GM23338 (cell line): ENCODE results near the gene KCNIP1. TPM values are rescaled to one million over a fixed set of nuclear protein-coding genes. Genes with fewer than 3 reads are reported as not detected.

ENCODE experiments used
- ATAC-seq: fragments of 200-7000 bp; cut with Tn5 transposase; 3 replicates; pipeline ENCODE4 v1.9.1; 2020
- DNase-seq: peaks from one replicate; pipeline ENCODE4 v3.0.0-alpha.2; 2015; ENCODE audit warnings: low spot score
- H2AFZ ChIP-seq: fragments of 200-600 bp; sonication (generic); 2 replicates; pipeline ENCODE4 v1.8.0; 2016; ENCODE audit warnings: antibody characterized with exemption, mild to moderate bottlenecking, moderate library complexity
- H3F3A ChIP-seq: fragments of 200-600 bp; sonication (generic); replicated peaks from 2 replicates; pipeline ENCODE4 v1.8.0; 2017; ENCODE audit warnings: antibody characterized with exemption, mixed run types, low read depth
- H3K27ac ChIP-seq: fragments of 200-600 bp; sonication (generic); 2 replicates; pipeline ENCODE4 v1.6.1; 2016; ENCODE audit warnings: low read depth
- H3K27me3 ChIP-seq: fragments of 200-600 bp; sonication (generic); 2 replicates; pipeline ENCODE4 v1.8.0; 2016; ENCODE audit warnings: mild to moderate bottlenecking, mixed run types, moderate library complexity; ENCODE audit not compliant: insufficient read depth
- H3K36me3 ChIP-seq: fragments of 200-600 bp; sonication (generic); 2 replicates; pipeline ENCODE4 v1.8.0; 2016; ENCODE audit warnings: mild to moderate bottlenecking; ENCODE audit not compliant: insufficient read depth
- H3K4me1 ChIP-seq: fragments of 200-600 bp; sonication (generic); 2 replicates; pipeline ENCODE4 v1.8.0; 2016; ENCODE audit warnings: mild to moderate bottlenecking, moderate library complexity; ENCODE audit not compliant: insufficient read depth
- H3K4me2 ChIP-seq: fragments of 200-600 bp; sonication (generic); 2 replicates; pipeline ENCODE4 v1.7.1; 2017; ENCODE audit warnings: mixed run types
- H3K4me3 ChIP-seq: fragments of 200-600 bp; sonication (generic); 2 replicates; pipeline ENCODE4 v1.6.1; 2016; ENCODE audit warnings: mixed run types
- H3K79me2 ChIP-seq: fragments of 200-600 bp; sonication (generic); replicated peaks from 2 replicates; pipeline ENCODE4 v1.8.0; 2017; ENCODE audit warnings: mild to moderate bottlenecking; ENCODE audit not compliant: insufficient read depth
- H3K9me2 ChIP-seq: fragments of 200-600 bp; sonication (generic); 2 replicates; pipeline ENCODE4 v1.8.0; 2017; ENCODE audit not compliant: insufficient read depth
- H4K20me1 ChIP-seq: fragments of 200-600 bp; sonication (generic); replicated peaks from 2 replicates; pipeline ENCODE4 v1.8.0; 2017; ENCODE audit warnings: mild to moderate bottlenecking; ENCODE audit not compliant: insufficient read depth
- H3K27ac Mint-ChIP-seq: 2 replicates; pipeline ENCODE4 v1.8.0; 2020; ENCODE audit warnings: inconsistent platforms, mild to moderate bottlenecking, moderate library complexity, mixed read lengths
- H3K27me3 Mint-ChIP-seq: 3 replicates; pipeline ENCODE4 v1.8.0; 2022; ENCODE audit warnings: low read depth, mild to moderate bottlenecking, moderate library complexity, mixed read lengths, inconsistent platforms; ENCODE audit not compliant: insufficient read depth, poor library complexity
- H3K36me3 Mint-ChIP-seq: 3 replicates; pipeline ENCODE4 v1.8.0; 2021; ENCODE audit warnings: low read depth, mild to moderate bottlenecking, inconsistent platforms, moderate library complexity, mixed read lengths
- H3K4me1 Mint-ChIP-seq: 3 replicates; pipeline ENCODE4 v1.8.0; 2020; ENCODE audit warnings: mild to moderate bottlenecking, inconsistent platforms, mixed read lengths
- H3K4me3 Mint-ChIP-seq: 3 replicates; pipeline ENCODE4 v1.8.0; 2021; ENCODE audit warnings: moderate library complexity, mild to moderate bottlenecking, inconsistent platforms, mixed read lengths
- H3K9me3 Mint-ChIP-seq: 3 replicates; pipeline ENCODE4 v1.8.0; 2020; ENCODE audit warnings: moderate library complexity, mild to moderate bottlenecking, inconsistent platforms, mixed read lengths
- CREB1 ChIP-seq: fragments of 250-450 bp; sonication (Bioruptor Pico); IDR thresholded peaks from 2 replicates; pipeline ENCODE4 v1.5.0; 2020; ENCODE audit warnings: low read depth, mild to moderate bottlenecking, moderate library complexity
- CTCF ChIP-seq, 2 experiments: fragments of 200-600 bp in 1 of 2; sonication (generic) in 1 of 2; conservative IDR thresholded peaks; 2 replicates each; pipeline versions ENCODE4 v1.5.1 to v1.6.1; 2016 to 2017; ENCODE audit warnings: antibody characterized with exemption in 2 of 2, low read depth in 2 of 2, mild to moderate bottlenecking in 2 of 2, moderate library complexity in 1 of 2
- EZH2 ChIP-seq: fragments of 200-600 bp; sonication (generic); IDR thresholded peaks from one replicate; pipeline ENCODE4 v1.8.0; 2017; ENCODE audit warnings: antibody characterized with exemption, mild to moderate bottlenecking, low read depth; ENCODE audit not compliant: unreplicated experiment
- EZH2phosphoT487 ChIP-seq: fragments of 200-600 bp; sonication (generic); IDR thresholded peaks from one replicate; pipeline ENCODE4 v1.8.1; 2018; ENCODE audit warnings: antibody characterized with exemption; ENCODE audit not compliant: unreplicated experiment
- JUNB ChIP-seq: IDR thresholded peaks from one replicate; pipeline ENCODE4 v1.6.1; 2016; ENCODE audit warnings: antibody characterized with exemption; ENCODE audit not compliant: unreplicated experiment
- NANOG ChIP-seq: IDR thresholded peaks from 2 replicates; pipeline ENCODE4 v1.6.1; 2016; ENCODE audit warnings: antibody characterized with exemption, borderline replicate concordance
- POLR2AphosphoS5 ChIP-seq: IDR thresholded peaks from 2 replicates; pipeline ENCODE4 v1.6.1; 2016; ENCODE audit warnings: antibody characterized with exemption, low read depth
- REST ChIP-seq: IDR thresholded peaks from one replicate; pipeline ENCODE4 v1.6.1; 2018; ENCODE audit warnings: antibody characterized with exemption; ENCODE audit not compliant: unreplicated experiment
- STAT1 ChIP-seq: IDR thresholded peaks from one replicate; pipeline ENCODE4 v1.6.1; 2016; ENCODE audit warnings: antibody characterized with exemption; ENCODE audit not compliant: unreplicated experiment
- ZNF114 ChIP-seq: fragments of 250-450 bp; sonication (Bioruptor Pico); IDR thresholded peaks from 2 replicates; pipeline ENCODE4 v1.5.0; 2020; ENCODE audit warnings: mild to moderate bottlenecking, moderate library complexity
- ZNF331 ChIP-seq: fragments of 250-450 bp; sonication (Bioruptor Pico); IDR thresholded peaks from 2 replicates; pipeline ENCODE4 v1.5.0; 2020; ENCODE audit warnings: low read depth, mild to moderate bottlenecking, moderate library complexity
- polyA plus RNA-seq: library from polyadenylated mRNA; unstranded; fragments of >200 nt; fragmentation: Nextera tagmentation; extraction: Ambion mirVana; gene quantifications from 2 replicates; pipeline ENCODE4 v1.2.1, GENCODE V29; 2016
- total RNA-seq: library from RNA; depleted of rRNA; stranded (reverse); fragments of >200 nt; shearing (Covaris generic); gene quantifications from 2 replicates; pipeline ENCODE4 v1.2.3, GENCODE V29; 2014
- TF ChIP-seq, protein P1 (sequence below): IDR thresholded peaks from 2 replicates; pipeline ENCODE4 v1.6.1; 2016; ENCODE audit warnings: antibody characterized with exemption
- TF ChIP-seq, protein P2 (sequence below): fragments of 250-450 bp; sonication (Bioruptor Pico); IDR thresholded peaks from 2 replicates; pipeline ENCODE4 v1.5.0; 2020; ENCODE audit warnings: mild to moderate bottlenecking, moderate library complexity

The KCNIP1 gene
- total and polyA plus RNA-seq, 2 experiments from 2014 or later = 0.31 to 0.87 TPM

- no peak overlapping the region for H3K27ac ChIP-seq
- no peak overlapping the region for H3K27ac Mint-ChIP-seq
Observed at GRCh38 chr5:170629566-170630175, 125.9 kb downstream of the KCNIP1 start.

More at GRCh38 chr5:170629566-170630175, 125.9 kb downstream of the KCNIP1 start:
- no peak overlapping the region for H3K4me3 Mint-ChIP-seq
- Histone ChIP-seq H3K4me2 (no peak overlapping the region), H3K27me3 (no peaks in the 10 kb centered on the region), H3F3A (peaks cover 17% of the 10 kb centered on the region; the same call in 1 of the 2 replicates), H4K20me1 (no peaks in the 10 kb centered on the region; the same call in 1 of the 2 replicates), H3K4me1 (peaks cover 29% of the 10 kb centered on the region), H3K36me3 (no peaks in the 10 kb centered on the region), H3K4me3 (no peak overlapping the region), H2AFZ (no peak overlapping the region), H3K79me2 (no peaks in the 10 kb centered on the region), H3K9me2 (no peaks in the 10 kb centered on the region)
- ATAC-seq (no peak), DNase-seq (no peak)
- no peaks in the 10 kb centered on the region; the same call in 2 of the 3 replicates for H3K9me3 Mint-ChIP-seq
- peaks cover 43% of the 10 kb centered on the region for H3K4me1 Mint-ChIP-seq
- H3K36me3 Mint-ChIP-seq = no peaks in the 10 kb centered on the region
- H3K27me3 Mint-ChIP-seq = peaks cover 5% of the 10 kb centered on the region
- TF ChIP-seq, protein P1, sequence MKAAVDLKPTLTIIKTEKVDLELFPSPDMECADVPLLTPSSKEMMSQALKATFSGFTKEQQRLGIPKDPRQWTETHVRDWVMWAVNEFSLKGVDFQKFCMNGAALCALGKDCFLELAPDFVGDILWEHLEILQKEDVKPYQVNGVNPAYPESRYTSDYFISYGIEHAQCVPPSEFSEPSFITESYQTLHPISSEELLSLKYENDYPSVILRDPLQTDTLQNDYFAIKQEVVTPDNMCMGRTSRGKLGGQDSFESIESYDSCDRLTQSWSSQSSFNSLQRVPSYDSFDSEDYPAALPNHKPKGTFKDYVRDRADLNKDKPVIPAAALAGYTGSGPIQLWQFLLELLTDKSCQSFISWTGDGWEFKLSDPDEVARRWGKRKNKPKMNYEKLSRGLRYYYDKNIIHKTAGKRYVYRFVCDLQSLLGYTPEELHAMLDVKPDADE = no peak
- TF ChIP-seq NANOG (no peak), ZNF114 (CRISPR knock-in tag) (no peak), STAT1 (no peak), CTCF (conservative IDR thresholded peaks at IDR 0.05; ENCODE audit: low read depth in 2 of 2) (no peak), ZNF331 (no peak), EZH2 (no peak), POLR2AphosphoS5 (no peak), REST (no peak), EZH2phosphoT487 (no peak), JUNB (no peak), CREB1 (CRISPR knock-in tag) (no peak)
- TF ChIP-seq, protein P2, sequence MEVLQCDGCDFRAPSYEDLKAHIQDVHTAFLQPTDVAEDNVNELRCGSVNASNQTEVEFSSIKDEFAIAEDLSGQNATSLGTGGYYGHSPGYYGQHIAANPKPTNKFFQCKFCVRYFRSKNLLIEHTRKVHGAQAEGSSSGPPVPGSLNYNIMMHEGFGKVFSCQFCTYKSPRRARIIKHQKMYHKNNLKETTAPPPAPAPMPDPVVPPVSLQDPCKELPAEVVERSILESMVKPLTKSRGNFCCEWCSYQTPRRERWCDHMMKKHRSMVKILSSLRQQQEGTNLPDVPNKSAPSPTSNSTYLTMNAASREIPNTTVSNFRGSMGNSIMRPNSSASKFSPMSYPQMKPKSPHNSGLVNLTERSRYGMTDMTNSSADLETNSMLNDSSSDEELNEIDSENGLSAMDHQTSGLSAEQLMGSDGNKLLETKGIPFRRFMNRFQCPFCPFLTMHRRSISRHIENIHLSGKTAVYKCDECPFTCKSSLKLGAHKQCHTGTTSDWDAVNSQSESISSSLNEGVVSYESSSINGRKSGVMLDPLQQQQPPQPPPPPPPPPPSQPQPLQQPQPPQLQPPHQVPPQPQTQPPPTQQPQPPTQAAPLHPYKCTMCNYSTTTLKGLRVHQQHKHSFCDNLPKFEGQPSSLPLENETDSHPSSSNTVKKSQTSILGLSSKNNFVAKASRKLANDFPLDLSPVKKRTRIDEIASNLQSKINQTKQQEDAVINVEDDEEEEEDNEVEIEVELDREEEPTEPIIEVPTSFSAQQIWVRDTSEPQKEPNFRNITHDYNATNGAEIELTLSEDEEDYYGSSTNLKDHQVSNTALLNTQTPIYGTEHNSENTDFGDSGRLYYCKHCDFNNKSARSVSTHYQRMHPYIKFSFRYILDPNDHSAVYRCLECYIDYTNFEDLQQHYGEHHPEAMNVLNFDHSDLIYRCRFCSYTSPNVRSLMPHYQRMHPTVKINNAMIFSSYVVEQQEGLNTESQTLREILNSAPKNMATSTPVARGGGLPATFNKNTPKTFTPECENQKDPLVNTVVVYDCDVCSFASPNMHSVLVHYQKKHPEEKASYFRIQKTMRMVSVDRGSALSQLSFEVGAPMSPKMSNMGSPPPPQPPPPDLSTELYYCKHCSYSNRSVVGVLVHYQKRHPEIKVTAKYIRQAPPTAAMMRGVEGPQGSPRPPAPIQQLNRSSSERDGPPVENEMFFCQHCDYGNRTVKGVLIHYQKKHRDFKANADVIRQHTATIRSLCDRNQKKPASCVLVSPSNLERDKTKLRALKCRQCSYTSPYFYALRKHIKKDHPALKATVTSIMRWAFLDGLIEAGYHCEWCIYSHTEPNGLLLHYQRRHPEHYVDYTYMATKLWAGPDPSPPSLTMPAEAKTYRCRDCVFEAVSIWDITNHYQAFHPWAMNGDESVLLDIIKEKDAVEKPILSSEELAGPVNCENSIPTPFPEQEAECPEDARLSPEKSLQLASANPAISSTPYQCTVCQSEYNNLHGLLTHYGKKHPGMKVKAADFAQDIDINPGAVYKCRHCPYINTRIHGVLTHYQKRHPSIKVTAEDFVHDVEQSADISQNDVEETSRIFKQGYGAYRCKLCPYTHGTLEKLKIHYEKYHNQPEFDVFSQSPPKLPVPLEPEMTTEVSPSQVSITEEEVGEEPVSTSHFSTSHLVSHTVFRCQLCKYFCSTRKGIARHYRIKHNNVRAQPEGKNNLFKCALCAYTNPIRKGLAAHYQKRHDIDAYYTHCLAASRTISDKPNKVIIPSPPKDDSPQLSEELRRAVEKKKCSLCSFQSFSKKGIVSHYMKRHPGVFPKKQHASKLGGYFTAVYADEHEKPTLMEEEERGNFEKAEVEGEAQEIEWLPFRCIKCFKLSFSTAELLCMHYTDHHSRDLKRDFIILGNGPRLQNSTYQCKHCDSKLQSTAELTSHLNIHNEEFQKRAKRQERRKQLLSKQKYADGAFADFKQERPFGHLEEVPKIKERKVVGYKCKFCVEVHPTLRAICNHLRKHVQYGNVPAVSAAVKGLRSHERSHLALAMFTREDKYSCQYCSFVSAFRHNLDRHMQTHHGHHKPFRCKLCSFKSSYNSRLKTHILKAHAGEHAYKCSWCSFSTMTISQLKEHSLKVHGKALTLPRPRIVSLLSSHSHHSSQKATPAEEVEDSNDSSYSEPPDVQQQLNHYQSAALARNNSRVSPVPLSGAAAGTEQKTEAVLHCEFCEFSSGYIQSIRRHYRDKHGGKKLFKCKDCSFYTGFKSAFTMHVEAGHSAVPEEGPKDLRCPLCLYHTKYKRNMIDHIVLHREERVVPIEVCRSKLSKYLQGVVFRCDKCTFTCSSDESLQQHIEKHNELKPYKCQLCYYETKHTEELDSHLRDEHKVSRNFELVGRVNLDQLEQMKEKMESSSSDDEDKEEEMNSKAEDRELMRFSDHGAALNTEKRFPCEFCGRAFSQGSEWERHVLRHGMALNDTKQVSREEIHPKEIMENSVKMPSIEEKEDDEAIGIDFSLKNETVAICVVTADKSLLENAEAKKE (CRISPR knock-in tag) = no peak
